Measurements from ENCODE around the gene FUT4.
"Not testable (repeated sequence)": the region's sequence is repeated elsewhere in the genome, so short reads cannot be mapped to it uniquely, and the experiment has no call there.

FUT4 gene, protein sequence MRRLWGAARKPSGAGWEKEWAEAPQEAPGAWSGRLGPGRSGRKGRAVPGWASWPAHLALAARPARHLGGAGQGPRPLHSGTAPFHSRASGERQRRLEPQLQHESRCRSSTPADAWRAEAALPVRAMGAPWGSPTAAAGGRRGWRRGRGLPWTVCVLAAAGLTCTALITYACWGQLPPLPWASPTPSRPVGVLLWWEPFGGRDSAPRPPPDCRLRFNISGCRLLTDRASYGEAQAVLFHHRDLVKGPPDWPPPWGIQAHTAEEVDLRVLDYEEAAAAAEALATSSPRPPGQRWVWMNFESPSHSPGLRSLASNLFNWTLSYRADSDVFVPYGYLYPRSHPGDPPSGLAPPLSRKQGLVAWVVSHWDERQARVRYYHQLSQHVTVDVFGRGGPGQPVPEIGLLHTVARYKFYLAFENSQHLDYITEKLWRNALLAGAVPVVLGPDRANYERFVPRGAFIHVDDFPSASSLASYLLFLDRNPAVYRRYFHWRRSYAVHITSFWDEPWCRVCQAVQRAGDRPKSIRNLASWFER

DNA sequence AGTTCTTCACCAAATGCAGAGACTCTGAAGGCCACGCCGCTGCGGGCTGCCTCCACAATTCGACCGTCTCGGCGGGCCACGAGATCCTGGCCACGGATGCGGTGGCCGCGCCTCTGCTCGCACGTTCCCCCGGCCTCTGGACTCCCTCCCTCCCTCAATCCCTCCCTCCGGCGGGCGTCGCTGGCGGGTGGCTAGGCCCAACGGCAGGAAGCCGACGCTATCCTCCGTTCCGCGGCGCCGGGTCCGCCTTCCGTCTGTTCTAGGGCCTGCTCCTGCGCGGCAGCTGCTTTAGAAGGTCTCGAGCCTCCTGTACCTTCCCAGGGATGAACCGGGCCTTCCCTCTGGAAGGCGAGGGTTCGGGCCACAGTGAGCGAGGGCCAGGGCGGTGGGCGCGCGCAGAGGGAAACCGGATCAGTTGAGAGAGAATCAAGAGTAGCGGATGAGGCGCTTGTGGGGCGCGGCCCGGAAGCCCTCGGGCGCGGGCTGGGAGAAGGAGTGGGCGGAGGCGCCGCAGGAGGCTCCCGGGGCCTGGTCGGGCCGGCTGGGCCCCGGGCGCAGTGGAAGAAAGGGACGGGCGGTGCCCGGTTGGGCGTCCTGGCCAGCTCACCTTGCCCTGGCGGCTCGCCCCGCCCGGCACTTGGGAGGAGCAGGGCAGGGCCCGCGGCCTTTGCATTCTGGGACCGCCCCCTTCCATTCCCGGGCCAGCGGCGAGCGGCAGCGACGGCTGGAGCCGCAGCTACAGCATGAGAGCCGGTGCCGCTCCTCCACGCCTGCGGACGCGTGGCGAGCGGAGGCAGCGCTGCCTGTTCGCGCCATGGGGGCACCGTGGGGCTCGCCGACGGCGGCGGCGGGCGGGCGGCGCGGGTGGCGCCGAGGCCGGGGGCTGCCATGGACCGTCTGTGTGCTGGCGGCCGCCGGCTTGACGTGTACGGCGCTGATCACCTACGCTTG is at the start of gene FUT4:
Gene FUT4, plus strand, starts transcription at position 227 of the 951 bp plus-strand sequence. Its CDS starts 213 bp downstream, at position 440.
- DNase-seq (ENCODE audit: low spot score), result peak; percentile 79

DNA sequence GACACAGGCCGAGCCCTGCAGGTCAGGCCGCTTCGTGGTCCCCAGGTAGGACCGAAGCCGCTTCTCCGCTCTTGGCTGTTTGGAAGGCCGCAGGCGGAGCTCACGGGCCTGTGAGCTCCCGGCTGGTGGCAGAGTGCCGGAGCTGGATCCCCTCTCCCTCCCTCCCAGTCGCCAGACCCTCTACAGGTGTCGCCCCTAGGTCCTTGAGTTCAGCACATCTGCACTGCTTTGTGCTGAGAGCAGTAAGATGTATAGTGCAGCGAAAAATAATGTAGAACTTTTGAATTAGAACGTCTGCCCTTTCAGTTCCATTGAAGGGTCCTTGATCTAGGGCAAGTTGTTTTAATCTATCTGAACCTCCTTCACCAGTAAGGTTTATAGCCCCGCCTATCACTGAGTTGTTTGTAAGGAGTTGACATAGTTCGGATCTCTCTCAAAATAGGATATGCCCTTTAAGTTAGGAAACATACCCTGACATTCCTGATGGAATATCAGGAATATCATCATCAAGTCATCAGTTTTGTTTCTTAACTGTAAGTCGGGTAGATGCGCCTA is 49.5 kb upstream of the FUT4 start:
- DNase-seq (ENCODE audit: low spot score), result no peak

DNA sequence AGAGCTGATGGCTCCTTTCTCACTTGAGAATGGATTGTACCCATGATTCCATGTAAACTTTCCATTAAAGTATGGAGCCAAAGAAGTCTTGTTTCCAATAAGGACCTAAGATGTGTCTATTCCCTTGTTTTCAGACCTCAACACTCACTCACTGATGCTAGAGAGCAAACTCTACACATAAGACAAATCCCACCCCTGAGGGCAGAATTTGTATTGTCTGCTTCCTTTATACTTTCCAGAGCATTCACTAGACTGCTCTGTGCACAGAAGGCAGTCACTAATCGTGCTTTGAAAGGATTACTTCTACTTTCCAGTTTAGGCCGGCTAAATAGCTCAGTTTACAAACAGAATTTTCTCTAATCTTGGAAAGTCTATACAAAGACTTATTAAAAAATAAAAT is 43.5 kb upstream of the FUT4 start:
- DNase-seq (ENCODE audit: low spot score), result no peak

DNA sequence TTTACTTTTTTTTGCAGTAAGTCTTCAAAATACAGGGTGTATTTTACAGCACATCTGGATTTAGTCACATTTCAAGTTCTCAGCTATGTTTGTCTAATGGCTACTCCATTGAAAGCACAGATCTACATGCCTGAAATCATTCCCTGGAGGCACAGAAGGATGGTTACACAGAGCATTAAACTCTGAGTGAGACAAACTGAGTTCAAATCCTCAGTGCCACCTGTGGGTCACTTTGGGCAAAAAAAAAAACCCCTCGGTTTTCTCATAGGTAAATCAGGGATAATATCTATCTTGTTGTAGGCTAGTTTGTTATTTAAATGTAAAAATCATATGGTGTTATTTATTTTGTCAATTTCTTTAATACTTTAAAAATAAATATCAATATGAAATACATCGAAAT is 42.2 kb upstream of the FUT4 start:
- DNase-seq (ENCODE audit: low spot score), result no peak

DNA sequence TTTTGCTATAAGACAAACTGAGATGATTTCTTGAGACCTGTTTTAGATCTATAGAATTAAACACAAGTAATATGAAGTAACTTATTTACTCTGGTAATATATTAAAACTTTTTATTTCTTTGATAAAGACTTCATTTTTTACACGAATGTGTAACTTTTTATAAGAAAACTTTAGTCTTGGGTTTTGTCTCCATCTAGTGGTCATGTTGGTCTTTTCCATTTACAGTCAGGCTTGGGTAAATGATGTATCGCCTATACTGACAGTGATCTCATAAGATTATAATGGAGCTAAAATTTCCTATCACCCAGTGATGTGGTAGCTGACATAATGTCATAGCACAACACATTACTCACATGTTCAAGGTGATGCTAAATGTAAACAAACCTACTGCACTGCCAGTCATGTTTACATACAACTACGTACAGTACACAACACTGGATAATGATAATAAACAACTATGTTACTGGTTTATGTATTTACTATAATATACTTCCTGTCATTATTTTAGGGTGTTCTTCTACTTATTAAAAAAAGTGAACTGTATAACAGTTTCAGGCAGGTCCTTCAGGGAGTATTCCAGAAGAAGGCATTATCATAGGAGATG is 38.9 kb upstream of the FUT4 start:
- peak; percentile 58 for DNase-seq (ENCODE audit: low spot score)

DNA sequence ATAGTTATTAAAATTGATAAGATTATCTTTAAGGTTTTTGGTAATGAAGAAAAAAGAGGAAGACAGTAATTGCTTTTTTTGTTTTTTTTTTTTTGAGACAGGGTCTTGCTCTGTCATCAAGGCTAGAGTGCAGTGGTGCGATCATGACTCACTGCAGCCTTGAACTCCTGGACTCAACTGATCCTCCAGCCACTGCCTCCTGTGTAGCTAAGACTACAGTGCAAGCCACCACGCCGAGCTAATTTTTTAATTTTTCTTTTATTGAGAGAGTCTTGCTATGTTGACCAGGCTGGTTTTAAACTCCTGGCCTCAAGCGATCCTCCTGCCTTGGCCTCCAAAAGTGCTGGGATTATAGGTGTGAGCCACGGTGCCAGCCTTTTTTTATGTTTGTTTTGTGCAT is 37.2 kb upstream of the FUT4 start:
- not testable (repeated sequence) for DNase-seq (ENCODE audit: low spot score)

DNA sequence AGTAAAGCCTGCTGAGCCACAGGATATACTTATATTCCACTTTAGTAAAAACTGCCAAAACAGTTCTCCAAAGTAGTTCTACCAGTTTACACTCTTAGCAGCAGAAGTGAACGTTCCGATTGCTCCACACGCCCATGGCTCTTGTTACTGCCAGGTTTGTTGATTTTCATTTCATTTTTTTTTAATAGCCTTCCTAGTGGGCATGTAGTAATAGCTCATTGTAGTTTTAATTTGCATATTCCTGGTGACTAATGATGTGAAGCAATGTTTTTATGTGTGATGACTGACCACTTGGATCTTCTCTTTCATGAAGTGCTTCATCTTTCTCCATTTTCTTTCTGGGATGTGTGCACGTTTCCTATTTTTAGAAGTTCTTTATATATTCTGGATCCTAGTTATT is 36.2 kb upstream of the FUT4 start:
- no peak for DNase-seq (ENCODE audit: low spot score)

DNA sequence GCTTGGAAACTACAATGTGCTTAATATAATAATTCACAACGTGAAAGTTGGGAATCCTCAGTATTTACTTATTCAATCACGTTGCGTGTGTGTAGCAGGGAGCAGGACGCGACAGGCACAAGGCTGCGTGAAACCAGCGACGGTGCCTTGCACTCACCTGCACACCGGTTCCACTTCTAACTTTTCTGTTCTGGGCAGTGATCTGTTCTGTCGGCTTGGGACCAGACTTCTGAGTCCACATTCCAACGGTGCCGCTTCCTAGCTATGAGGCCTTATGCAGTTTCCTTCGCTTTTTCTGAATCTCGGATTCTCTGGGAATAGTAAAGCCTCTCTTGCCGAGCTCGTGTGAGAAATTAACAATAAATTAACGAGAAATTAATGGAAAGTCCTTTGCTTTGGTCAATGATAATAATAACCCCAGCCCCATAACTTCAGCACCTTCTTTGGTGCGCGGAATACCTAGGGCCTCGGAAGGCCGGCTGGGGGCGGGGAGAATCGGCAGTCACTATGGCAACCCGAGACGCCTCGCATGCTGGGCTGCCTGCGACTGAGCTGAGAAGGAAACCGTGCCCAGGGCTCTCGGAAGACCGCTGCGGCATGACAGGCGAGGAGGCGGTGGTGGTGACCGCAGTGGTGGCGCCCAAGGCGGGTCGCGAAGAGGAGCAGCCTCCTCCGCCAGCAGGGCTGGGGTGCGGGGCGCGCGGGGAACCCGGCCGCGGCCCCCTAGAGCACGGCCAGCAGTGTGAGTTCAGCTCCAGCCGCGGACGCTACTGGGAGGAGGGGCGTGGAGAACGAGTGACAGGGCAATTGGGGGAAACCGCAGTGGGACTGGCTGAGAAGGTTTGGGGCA is 31.6 kb upstream of the FUT4 start, which contains the start of gene C11orf97:
Gene C11orf97, plus strand, starts transcription at position 530 of the 850 bp plus-strand sequence. Its CDS starts 68 bp downstream, at position 598.
- peak; percentile 68 for DNase-seq (ENCODE audit: low spot score)

DNA sequence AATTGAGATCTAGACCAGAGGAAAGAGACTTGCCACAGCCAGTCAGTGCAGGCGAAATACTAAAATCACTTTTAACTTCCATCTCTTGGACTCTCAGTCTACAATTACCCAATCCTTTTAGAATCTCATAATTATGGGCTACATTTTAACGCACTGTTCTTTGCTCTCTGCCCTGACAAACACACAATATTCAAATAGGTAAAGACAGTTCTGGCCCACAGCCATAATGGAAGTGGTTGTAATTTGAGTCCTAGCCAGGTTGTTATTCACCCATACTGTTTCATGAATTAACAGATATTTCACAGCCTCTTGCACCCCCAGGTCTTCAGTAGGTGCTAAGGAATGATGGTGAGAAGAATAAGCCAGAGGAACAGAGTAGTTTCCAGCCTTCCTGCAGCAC is 30.6 kb upstream of the FUT4 start:
- DNase-seq (ENCODE audit: low spot score), result no peak

DNA sequence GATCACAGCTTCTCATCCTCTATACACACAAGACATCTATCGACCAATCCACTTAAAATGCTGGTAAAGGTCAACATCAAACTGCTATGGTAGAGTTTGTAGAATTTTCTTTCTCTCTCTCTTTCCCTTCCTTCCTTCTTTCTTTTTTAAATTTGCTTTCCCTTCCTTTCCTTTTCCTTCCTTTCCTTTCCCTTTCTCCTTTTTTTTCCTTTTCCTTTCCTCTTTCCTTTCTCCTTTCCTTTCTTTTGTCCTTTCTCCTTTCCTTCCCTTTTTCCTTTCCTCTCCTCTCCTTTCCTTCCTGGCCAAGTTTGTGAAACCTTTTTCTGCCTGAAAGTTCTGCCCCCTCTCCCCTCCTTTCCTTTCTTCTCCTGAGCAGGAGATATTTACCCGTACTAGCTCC is 28.3 kb upstream of the FUT4 start:
- DNase-seq (ENCODE audit: low spot score), result no peak

DNA sequence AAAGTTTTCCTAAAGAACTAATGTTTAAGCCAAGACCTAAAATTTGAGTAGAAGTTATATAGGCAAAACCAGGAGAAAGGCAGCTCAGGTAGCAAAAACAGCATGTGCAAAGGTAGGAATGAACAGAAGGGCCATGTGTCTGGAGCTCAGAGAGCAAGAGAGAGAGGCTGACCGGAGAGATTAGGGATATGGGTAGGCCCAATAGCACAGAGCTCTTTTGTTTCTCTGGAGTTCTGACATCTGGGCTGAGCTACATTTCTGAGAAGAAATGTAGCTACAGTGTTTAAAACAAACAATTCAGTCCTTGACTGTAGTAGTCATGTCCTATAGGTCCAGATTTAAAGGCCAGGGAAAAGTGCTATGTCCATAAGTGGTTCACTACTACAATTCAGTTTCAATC is 27.0 kb upstream of the FUT4 start:
- no peak for DNase-seq (ENCODE audit: low spot score)

DNA sequence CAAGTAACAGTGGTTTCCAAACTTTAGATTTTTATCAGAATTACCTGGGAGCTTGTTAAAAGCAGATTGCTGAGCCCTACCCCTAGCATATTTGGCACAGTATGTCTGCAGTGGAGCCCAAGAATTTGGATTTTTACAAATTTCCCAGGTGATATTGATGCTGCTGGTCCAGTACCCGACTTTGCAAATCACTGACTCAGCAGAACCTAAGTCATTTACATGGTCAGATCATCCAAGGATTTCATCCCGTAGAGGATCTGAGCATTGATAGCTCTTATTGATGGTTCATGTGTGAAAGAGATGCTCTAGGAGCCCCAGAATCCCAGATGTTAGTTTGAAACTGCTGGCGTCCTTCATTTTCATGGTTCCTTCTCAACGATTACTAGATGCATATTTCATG is 25.4 kb upstream of the FUT4 start:
- no peak for DNase-seq (ENCODE audit: low spot score)

DNA sequence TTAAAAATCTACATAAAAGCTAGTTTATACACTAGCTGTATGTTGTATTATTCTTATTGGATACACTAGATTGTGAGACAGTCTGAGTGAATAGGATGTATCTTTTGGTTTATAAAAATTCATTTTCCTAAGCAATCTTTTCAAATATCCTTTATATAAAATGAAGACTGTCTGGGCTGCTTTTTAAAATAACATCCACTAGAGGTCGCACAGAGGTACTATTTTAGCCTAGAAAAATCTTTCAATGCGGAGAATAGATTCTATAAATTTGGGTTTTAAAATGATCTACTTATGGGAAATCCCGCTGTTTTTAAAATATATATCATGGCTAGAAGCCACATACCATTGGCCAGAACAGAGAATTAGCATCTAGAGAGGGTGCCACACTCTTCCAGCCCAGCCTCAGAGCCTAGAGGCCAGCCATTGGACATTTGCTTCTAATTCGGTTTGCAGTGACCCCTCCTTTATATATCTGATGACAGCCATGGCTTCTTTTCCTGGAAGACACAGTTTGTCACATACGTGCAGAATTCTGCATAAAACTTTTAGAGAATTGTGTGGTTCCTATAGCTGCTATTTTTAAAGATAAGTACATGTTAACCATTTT is 24.1 kb upstream of the FUT4 start:
- peak; percentile 37 for DNase-seq (ENCODE audit: low spot score)

DNA sequence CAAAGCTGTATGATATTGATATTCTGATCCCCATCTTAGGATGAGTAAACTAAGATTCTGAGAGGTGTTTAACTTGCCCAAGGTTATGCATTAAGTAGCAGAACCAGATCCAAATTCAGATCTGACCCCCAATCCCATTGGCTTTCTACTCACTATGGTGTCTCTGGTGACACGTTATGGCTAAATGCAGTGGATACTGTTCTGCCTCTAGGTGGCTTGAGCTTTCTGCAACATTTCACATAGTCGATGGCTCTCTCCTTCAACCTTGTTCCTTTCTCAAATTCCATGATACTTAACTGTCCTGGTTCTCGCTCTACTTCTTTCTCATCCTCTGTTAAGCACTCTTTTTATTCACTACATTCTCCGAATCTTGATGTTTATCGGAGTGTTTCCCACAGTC is 22.0 kb upstream of the FUT4 start:
- DNase-seq (ENCODE audit: low spot score), result no peak

DNA sequence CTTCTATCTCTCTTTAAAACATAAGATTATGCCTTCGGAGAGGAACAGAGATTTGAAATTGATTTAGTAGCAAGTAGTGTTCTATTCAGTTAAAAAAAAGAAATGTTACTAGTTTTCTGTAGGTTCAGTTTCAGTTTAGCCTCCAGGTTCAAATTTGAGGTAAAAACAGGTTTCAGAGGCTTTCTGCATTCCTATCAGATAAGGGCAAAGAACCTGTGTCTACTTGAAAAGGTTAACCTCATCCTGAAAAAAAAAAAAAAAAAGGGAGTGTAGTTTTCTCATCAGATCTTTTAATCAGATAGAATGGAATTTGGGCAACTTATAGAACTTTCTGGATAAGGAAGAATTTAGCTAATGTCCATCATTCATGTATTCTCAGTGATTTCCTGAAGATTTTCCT is 19.4 kb upstream of the FUT4 start:
- DNase-seq (ENCODE audit: low spot score), result no peak

DNA sequence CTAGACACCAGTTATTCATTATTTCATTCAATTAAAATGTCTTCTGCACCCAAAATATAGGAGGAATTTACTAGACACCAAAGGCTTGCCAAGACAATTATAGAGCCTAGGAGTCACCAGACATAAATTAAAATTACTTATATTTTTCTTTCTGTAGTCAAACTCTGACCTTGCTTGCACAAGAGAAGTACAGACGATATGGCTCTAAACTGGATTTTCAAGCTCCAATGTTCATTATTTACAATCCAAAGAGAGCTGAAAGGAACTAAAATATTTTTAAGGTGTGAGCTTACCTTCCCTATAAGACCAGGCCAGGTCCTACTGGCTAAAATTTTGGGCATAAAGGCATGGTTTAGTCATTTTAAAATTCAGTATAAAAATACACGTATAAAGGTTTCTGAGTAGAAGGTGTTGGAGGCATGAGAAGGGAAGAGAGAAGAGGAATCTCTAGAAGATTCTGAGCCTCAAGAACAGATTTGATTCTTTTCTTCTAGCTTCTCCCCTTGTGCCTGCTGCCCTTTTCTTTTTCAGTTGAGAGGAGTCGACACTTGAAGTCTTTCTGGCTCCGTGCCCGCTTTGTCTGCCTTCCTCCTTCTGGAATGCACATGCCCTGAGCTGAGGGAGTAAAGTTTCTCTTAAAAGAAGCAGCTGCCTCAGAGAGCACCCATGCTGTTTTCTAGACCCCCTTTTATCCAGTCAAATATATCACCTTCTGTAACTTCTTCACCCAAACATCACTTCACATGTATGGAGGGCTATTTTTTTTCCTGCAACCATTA is 18.0 kb upstream of the FUT4 start:
- peak; percentile 53 for DNase-seq (ENCODE audit: low spot score)

DNA sequence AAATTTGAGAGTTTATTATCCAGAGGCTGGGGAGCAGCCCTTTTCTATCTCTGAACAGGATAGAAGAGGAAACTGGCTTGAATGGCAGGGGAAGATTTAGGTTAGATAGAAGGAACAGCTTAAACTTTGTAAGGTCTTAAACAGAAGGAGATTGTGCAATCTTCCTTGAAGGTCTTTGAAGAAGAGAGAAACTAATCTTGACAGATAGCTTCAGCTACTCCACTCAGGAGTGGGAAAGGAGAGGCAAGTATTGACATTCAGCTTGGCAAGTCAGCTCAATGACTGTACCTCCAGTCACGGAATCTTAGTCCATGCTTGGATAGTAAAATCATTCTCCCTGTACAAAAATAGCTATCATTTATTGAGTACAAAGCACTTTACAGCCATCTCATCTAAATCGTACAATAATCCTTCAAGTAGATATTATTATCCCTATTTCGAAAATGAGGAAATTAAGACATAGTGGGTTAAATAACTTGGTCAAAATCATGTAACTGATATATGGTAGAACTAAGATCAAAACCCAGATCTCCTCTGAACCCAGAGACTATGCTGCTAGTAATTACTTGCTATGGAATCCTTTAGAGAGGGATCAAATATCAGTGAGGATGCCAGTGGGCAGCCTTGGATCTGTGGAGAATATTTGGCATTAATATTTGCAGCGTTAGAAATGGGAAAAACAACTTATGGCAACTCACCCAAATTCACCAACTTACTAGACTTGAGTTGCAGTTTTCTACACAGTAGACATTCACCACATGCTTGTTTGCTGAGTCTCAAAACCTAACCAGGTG is 16.9 kb upstream of the FUT4 start:
- no peak for DNase-seq (ENCODE audit: low spot score)

DNA sequence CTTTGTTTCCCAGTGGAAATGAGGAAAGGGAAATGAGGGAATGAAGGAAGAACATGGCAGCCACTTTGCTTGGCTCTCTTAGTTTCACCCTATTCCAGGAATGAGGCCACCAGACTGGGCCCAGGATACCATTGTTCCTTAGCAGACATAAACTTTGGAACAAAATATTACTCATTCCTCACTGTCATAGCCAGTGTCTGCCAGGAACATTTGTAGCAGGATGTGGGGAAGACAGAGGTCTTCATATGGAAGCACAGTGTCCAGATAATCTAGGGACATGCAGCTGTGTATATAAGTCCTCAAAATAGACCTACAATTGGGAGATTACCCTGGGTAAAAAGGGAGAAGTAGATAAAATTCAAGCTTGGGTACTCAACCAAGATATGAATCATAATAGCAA is 15.2 kb upstream of the FUT4 start:
- no peak for DNase-seq (ENCODE audit: low spot score)

DNA sequence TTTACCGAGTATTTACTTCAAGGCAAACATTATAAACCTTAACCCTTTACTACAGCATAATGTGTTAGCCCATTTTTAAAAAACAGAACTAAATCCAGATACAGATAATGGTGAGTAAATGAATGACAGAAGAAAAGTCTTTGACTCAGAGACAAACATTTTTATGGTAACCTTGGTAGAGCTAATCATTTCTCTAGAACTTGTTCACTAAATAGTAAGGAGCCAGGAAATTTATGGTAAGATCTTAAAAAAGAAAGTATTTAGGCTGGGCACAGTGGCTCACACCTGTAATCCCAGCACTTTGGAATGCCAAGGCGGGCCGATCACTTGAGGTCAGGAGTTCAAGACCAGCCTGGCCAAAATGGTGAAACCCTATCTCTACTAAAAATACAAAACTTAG is 11.5 kb upstream of the FUT4 start:
- no peak for DNase-seq (ENCODE audit: low spot score)

Measured in AG08395 (cell line).